Neural progenitor cell (in vitro differentiated cells): ENCODE measurements around the gene PLEKHA5. TPM values are rescaled to one million over a fixed set of nuclear protein-coding genes. Genes with fewer than 3 reads are reported as not detected.
"Not testable (repeated sequence)": the region's sequence is repeated elsewhere in the genome, so short reads cannot be mapped to it uniquely, and the experiment has no call there.

Experiments used
- DNase-seq: peaks from one replicate; pipeline ENCODE4 v3.0.0-alpha.2; 2016; ENCODE audit warnings: low spot score
- H2AFZ ChIP-seq: fragments of 200-600 bp; sonication (generic); replicated peaks from 2 replicates; pipeline ENCODE4 v1.6.1; 2016; ENCODE audit warnings: antibody characterized with exemption
- H3F3A ChIP-seq: fragments of 200-600 bp; sonication (generic); 2 replicates; pipeline ENCODE4 v1.6.1; 2016; ENCODE audit warnings: antibody characterized with exemption, low read depth
- H3K27ac ChIP-seq: fragments of 200-600 bp; sonication (generic); 2 replicates; pipeline ENCODE4 v1.5.1; 2016; ENCODE audit warnings: mild to moderate bottlenecking
- H3K27me3 ChIP-seq: fragments of 200-600 bp; sonication (generic); 2 replicates; pipeline ENCODE4 v1.6.1; 2016; ENCODE audit warnings: mild to moderate bottlenecking, moderate library complexity
- H3K36me3 ChIP-seq: fragments of 200-600 bp; sonication (generic); 2 replicates; pipeline ENCODE4 v1.5.1; 2016
- H3K4me1 ChIP-seq: fragments of 200-600 bp; sonication (generic); 2 replicates; pipeline ENCODE4 v1.6.1; 2016; ENCODE audit warnings: mixed run types
- H3K4me2 ChIP-seq: fragments of 200-600 bp; sonication (generic); 2 replicates; pipeline ENCODE4 v1.6.1; 2016
- H3K4me3 ChIP-seq: fragments of 200-600 bp; sonication (generic); 2 replicates; pipeline ENCODE4 v1.5.1; 2016
- H3K79me2 ChIP-seq: fragments of 200-600 bp; sonication (generic); 2 replicates; pipeline ENCODE4 v1.6.1; 2016; ENCODE audit warnings: low read depth
- H3K9ac ChIP-seq: fragments of 200-600 bp; sonication (generic); 2 replicates; pipeline ENCODE4 v1.6.1; 2016
- H3K9me3 ChIP-seq: fragments of 200-600 bp; sonication (generic); 2 replicates; pipeline ENCODE4 v1.5.1; 2016; ENCODE audit warnings: low read depth
- H4K20me1 ChIP-seq: fragments of 200-600 bp; sonication (generic); 2 replicates; pipeline ENCODE4 v1.6.1; 2016; ENCODE audit warnings: low read depth
- H3K27ac Mint-ChIP-seq: 3 replicates; pipeline ENCODE4 v1.8.0; 2021; ENCODE audit warnings: mixed read lengths
- H3K27me3 Mint-ChIP-seq: 2 replicates; pipeline ENCODE4 v1.8.0; 2022; ENCODE audit warnings: low read depth, mild to moderate bottlenecking, inconsistent platforms, moderate library complexity, mixed read lengths; ENCODE audit not compliant: insufficient read depth
- H3K36me3 Mint-ChIP-seq: 3 replicates; pipeline ENCODE4 v1.8.0; 2021; ENCODE audit warnings: mixed read lengths
- H3K4me1 Mint-ChIP-seq: 3 replicates; pipeline ENCODE4 v1.8.0; 2021; ENCODE audit warnings: mixed read lengths
- H3K4me3 Mint-ChIP-seq: 3 replicates; pipeline ENCODE4 v1.8.0; 2021; ENCODE audit warnings: mild to moderate bottlenecking, moderate library complexity, mixed read lengths
- H3K9me3 Mint-ChIP-seq: 3 replicates; pipeline ENCODE4 v1.8.0; 2020; ENCODE audit warnings: mixed read lengths
- EZH2 ChIP-seq: fragments of 200-600 bp; sonication (generic); IDR thresholded peaks from 2 replicates; pipeline ENCODE4 v1.6.1; 2017; ENCODE audit warnings: antibody characterized with exemption, mild to moderate bottlenecking, moderate library complexity
- EZH2phosphoT487 ChIP-seq: fragments of 200-600 bp; sonication (generic); IDR thresholded peaks from 2 replicates; pipeline ENCODE4 v1.6.1; 2017; ENCODE audit warnings: antibody characterized with exemption
- total RNA-seq: library from RNA; depleted of rRNA; stranded (reverse); fragments of >200 nt; gene quantifications from 2 replicates; pipeline ENCODE4 v1.2.3, GENCODE V29; 2015; ENCODE audit warnings: low replicate concordance
- TF ChIP-seq, protein P1 (sequence below): fragments of 200-600 bp; sonication (generic); IDR thresholded peaks from 2 replicates; pipeline ENCODE4 v1.5.1; 2017; ENCODE audit warnings: antibody characterized with exemption, mild to moderate bottlenecking

The PLEKHA5 gene
- total RNA-seq, 1 donor from 2014 or later: 86.7 TPM

DNA sequence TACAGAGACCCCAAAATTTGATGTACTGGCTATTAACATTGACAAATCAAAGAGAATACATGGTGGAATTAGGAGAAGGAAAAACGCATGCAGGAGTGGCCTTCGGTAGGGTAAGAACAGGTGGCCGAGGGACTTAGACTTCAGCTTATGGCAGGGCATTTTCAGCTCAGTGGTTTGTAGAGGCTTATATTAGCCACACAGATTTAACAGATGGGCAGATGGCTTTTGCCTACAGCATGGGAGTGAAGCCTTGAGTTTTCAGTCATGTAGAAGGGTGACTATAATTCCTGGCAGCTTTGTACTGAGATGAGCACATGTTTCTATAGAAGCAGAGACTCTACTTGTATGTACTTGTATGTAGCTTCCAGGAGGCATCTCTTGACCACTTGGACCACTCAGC lies 40.9 kb upstream of the PLEKHA5 start:
- H4K20me1 ChIP-seq: no peaks in the 10 kb centered on the region
- no peaks in the 10 kb centered on the region for H3K36me3 ChIP-seq
- no peaks in the 10 kb centered on the region for H3F3A ChIP-seq
- no peak overlapping the region for H2AFZ ChIP-seq
- no peak overlapping the region for H3K4me2 ChIP-seq
- H3K9me3 ChIP-seq: no peaks in the 10 kb centered on the region
- H3K4me3 ChIP-seq: no peak overlapping the region
- H3K27ac ChIP-seq: no peak overlapping the region
- H3K27me3 ChIP-seq: no peaks in the 10 kb centered on the region
- TF ChIP-seq EZH2phosphoT487 (no peak), EZH2 (no peak)
- TF ChIP-seq, protein P1, sequence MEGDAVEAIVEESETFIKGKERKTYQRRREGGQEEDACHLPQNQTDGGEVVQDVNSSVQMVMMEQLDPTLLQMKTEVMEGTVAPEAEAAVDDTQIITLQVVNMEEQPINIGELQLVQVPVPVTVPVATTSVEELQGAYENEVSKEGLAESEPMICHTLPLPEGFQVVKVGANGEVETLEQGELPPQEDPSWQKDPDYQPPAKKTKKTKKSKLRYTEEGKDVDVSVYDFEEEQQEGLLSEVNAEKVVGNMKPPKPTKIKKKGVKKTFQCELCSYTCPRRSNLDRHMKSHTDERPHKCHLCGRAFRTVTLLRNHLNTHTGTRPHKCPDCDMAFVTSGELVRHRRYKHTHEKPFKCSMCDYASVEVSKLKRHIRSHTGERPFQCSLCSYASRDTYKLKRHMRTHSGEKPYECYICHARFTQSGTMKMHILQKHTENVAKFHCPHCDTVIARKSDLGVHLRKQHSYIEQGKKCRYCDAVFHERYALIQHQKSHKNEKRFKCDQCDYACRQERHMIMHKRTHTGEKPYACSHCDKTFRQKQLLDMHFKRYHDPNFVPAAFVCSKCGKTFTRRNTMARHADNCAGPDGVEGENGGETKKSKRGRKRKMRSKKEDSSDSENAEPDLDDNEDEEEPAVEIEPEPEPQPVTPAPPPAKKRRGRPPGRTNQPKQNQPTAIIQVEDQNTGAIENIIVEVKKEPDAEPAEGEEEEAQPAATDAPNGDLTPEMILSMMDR: no peak
- H3K4me1 Mint-ChIP-seq: peaks cover 2% of the 10 kb centered on the region
- H3K9me3 Mint-ChIP-seq: peaks cover 13% of the 10 kb centered on the region
- no peaks in the 10 kb centered on the region for H3K4me1 ChIP-seq
- H3K9ac ChIP-seq: no peak overlapping the region
- peaks cover 6% of the 10 kb centered on the region for H3K27me3 Mint-ChIP-seq
- no peaks in the 10 kb centered on the region for H3K36me3 Mint-ChIP-seq
- no peak overlapping the region for H3K4me3 Mint-ChIP-seq
- H3K27ac Mint-ChIP-seq: no peak overlapping the region
- DNase-seq: no peak
- no peaks in the 10 kb centered on the region for H3K79me2 ChIP-seq

DNA sequence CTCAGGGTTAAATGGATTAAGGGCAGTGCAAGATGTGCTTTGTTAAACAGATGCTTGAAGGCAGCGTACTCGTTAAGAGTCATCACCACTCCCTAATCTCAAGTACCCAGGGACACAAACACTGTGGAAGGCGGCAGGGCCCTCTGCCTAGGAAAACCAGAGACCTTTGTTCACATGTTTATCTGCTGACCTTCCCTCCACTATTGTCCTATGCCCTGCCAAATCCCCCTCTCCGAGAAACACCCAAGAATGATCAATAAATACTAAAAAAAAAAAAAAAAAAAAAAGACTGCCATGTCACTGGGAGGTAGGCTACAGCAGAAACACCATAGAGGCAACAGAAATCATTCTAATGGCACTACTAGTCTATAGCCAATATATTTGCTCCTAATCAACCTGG lies 37.1 kb upstream of the PLEKHA5 start:
- H3K36me3 Mint-ChIP-seq, H3K4me3 Mint-ChIP-seq: not testable (repeated sequence)

DNA sequence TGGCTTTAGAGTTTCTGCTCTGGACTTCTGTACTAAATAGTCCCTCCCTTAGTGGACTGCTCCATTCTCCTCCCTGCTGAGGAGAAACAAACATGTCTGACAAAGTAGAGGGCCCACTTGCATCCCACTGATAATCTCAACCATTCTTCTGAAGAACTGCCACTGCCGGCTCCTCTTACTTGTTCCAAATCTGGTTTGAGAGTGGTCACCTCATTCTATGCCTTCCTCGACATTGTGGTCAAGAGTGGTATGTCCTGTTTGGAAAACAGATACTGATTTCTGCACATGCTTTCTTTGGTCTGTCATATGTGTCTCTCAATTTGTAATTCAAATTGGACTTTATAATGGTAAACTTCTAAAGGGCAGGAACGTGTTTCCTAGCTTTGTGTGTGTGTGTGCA lies 36.3 kb upstream of the PLEKHA5 start:
- H3K4me1 Mint-ChIP-seq: peaks cover 2% of the 10 kb centered on the region
- H3K27ac Mint-ChIP-seq: no peak overlapping the region
- Histone ChIP-seq H2AFZ (no peak overlapping the region), H3K4me3 (no peak overlapping the region), H3K27ac (no peak overlapping the region), H3K9me3 (no peaks in the 10 kb centered on the region), H3K9ac (no peak overlapping the region), H3K4me1 (no peaks in the 10 kb centered on the region), H3K4me2 (no peak overlapping the region), H3F3A (no peaks in the 10 kb centered on the region), H3K27me3 (no peaks in the 10 kb centered on the region), H3K79me2 (no peaks in the 10 kb centered on the region), H3K36me3 (no peaks in the 10 kb centered on the region), H4K20me1 (no peaks in the 10 kb centered on the region)
- no peaks in the 10 kb centered on the region for H3K36me3 Mint-ChIP-seq
- H3K27me3 Mint-ChIP-seq: peaks cover 7% of the 10 kb centered on the region
- DNase-seq: no peak
- TF ChIP-seq, protein P1: no peak
- no peak for TF ChIP-seq EZH2
- no peak for TF ChIP-seq EZH2phosphoT487
- no peak overlapping the region for H3K4me3 Mint-ChIP-seq
- peaks cover 13% of the 10 kb centered on the region for H3K9me3 Mint-ChIP-seq

More for the DNA sequence above, 37.1 kb upstream of the PLEKHA5 start:
- H3K4me2 ChIP-seq, H3K9me3 ChIP-seq, H3K36me3 ChIP-seq, H3K27me3 ChIP-seq, H3K4me1 Mint-ChIP-seq, H3K4me3 ChIP-seq, H3F3A ChIP-seq, H3K27ac ChIP-seq, H3K9ac ChIP-seq, DNase-seq, H3K4me1 ChIP-seq, H3K27me3 Mint-ChIP-seq, H3K79me2 ChIP-seq, H4K20me1 ChIP-seq, H3K27ac Mint-ChIP-seq: not testable (repeated sequence)
- H3K9me3 Mint-ChIP-seq: peaks cover 13% of the 10 kb centered on the region
- peak overlapping the region; percentile 44 for H2AFZ ChIP-seq

DNA sequence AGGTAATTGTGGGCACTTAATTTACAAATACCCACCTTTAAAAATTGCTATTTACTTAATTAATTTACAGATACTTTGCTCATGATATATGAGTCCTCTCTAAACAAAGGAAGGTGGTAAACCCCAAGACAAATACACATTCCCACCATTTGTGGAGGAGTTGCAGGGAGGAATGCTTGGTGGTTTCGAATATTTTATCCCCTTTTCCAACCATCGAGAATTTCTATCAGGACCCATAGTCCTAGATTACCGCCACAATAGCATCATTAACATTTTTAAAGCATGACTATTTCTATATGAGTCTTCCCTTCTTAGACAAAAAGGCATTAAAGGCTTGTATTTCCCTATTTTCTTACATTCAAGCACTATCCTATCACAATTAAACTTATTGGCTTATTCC lies 34.2 kb upstream of the PLEKHA5 start:
- Histone ChIP-seq H3F3A (no peaks in the 10 kb centered on the region), H3K4me1 (no peaks in the 10 kb centered on the region), H3K9me3 (no peaks in the 10 kb centered on the region), H2AFZ (no peak overlapping the region), H3K9ac (no peak overlapping the region), H3K36me3 (no peaks in the 10 kb centered on the region), H3K4me2 (no peak overlapping the region), H3K4me3 (no peak overlapping the region), H4K20me1 (no peaks in the 10 kb centered on the region), H3K79me2 (no peaks in the 10 kb centered on the region), H3K27me3 (no peaks in the 10 kb centered on the region), H3K27ac (no peak overlapping the region)
- no peak for TF ChIP-seq EZH2phosphoT487
- no peak for TF ChIP-seq EZH2
- TF ChIP-seq, protein P1: no peak
- Mint-ChIP-seq H3K4me3 (no peak overlapping the region), H3K9me3 (peaks cover 10% of the 10 kb centered on the region), H3K36me3 (no peaks in the 10 kb centered on the region), H3K4me1 (peaks cover 2% of the 10 kb centered on the region), H3K27ac (no peak overlapping the region), H3K27me3 (peaks cover 7% of the 10 kb centered on the region)
- DNase-seq: no peak
